Activated CD8-positive, alpha-beta memory T cell treated with anti-CD3 and anti-CD28 coated beads, Interleukin-2, amount 10 ng/mL, durations not matched to agents 7 days and 5 days (primary cell): ENCODE results near the gene WNT4. TPM values are rescaled to one million over a fixed set of nuclear protein-coding genes. Genes with fewer than 3 reads are reported as not detected.

Source experiments
- ATAC-seq: fragments of 150-1000 bp; cut with Tn5 transposase; one replicate; pipeline ENCODE4 v1.10.0; 2021; ENCODE audit warnings: moderate library complexity
- CTCF ChIA-PET: fragments of 350-600 bp; sonication (Branson Sonifier 250); formaldehyde crosslinking; loops from one replicate; lab custom pipeline; 2021; ENCODE audit warnings: antibody characterized with exemption; lab: Charles Lee
- DNase-seq: peaks from one replicate; pipeline ENCODE4 v3.0.0-alpha.2; 2020
- H3K27ac Mint-ChIP-seq: one replicate; pipeline ENCODE4 v1.8.0; 2021; ENCODE audit warnings: mild to moderate bottlenecking, mixed read lengths
- H3K27me3 Mint-ChIP-seq: one replicate; pipeline ENCODE4 v1.8.0; 2021; ENCODE audit warnings: mixed read lengths
- H3K36me3 Mint-ChIP-seq: one replicate; pipeline ENCODE4 v1.8.0; 2021; ENCODE audit warnings: mild to moderate bottlenecking, mixed read lengths
- H3K4me1 Mint-ChIP-seq: one replicate; pipeline ENCODE4 v1.8.0; 2021; ENCODE audit warnings: mixed read lengths
- H3K4me3 Mint-ChIP-seq: one replicate; pipeline ENCODE4 v1.8.0; 2021; ENCODE audit warnings: mild to moderate bottlenecking, moderate library complexity, mixed read lengths
- H3K9me3 Mint-ChIP-seq: one replicate; pipeline ENCODE4 v1.8.0; 2022; ENCODE audit warnings: low read depth, mixed read lengths
- total RNA-seq, 2 experiments: library from RNA; stranded (reverse); gene quantifications; one replicate each; pipeline ENCODE4 v1.2.3, GENCODE V29; 2021

The WNT4 gene
- total RNA-seq, 2 experiments from 2014 or later: not detected

DNA sequence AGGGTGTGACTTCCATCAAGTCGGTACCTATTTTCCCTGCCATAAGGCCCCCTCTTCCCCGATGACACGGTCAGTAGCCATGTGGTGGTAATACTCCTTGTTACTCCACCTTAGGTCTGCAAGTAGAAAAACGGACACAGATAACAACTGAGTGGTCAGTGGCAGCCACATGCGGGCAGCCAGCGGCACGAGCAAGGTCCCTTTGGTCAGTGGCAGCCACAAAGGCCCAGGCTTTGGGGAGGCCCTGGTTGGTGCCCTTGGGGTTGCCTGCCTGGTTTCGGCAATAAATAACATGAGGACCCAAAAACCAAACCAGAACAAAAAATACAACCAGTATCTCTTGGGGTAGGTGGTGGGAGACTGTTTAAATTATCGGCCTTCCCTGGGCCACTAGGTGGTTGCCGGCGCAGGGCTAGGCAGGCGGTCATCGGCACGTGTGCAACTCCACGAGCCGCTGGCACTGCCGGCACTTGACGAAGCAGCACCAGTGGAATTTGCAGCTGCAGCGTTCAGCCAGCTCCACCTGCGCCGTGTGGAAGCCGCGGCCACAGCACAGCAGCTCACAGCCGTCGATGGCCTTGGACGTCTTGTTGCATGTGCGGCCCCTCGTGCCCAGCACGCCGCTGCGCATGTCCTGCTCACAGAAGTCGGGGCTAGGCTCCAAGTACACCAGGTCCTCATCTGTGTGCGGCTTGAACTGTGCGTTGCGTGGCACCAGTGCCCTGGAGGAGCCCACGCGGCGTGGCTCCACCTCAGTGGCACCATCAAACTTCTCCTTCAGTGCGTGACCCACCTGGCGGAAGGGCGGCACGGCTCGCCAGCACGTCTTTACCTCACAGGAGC is 23.1 kb downstream of the WNT4 start:
- H3K36me3 Mint-ChIP-seq: peaks cover 5% of the 10 kb centered on the region
- CTCF ChIA-PET: no interaction called here
- DNase-seq (no peak), ATAC-seq (no peak)
- H3K9me3 Mint-ChIP-seq: no peaks in the 10 kb centered on the region
- H3K4me3 Mint-ChIP-seq: no peak overlapping the region
- H3K27ac Mint-ChIP-seq: no peak overlapping the region
- H3K4me1 Mint-ChIP-seq: peaks cover 5% of the 10 kb centered on the region
- H3K27me3 Mint-ChIP-seq: no peaks in the 10 kb centered on the region

DNA sequence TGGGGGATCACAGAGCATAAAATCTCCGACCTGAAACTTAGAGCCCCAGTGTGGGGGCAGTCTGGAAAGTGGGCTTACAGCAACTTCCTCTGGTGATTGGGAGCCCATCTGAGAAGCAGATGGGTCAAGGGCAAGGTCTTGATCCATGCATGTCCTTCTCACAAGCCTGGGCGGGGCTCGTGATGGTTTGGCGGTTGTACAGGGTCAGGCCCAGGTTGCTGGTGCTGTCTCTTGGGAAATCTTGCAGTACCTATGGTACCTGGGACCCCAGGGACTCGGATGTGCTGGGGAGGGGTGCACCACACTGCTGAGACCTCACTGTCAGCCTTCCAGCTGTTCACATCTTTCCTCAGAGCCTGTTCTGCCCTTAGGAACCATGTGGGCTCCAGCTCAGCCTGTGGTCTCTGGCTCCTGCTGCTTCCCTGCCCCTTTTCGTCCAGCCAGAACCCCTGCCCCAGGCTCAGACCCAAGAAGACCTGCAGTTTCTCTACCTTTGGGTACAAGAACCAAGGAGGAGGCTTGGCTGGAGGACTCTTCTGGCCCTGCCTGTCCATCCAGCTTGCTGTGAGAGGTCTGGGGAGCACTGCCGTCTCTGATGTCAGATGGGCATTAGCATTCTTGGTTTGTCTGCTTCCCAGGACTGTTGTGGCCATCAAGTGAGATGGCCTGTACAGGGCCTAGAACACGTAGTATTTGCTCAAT is 24.5 kb downstream of the WNT4 start:
- H3K36me3 Mint-ChIP-seq: peaks cover 5% of the 10 kb centered on the region
- H3K9me3 Mint-ChIP-seq: no peaks in the 10 kb centered on the region
- H3K27ac Mint-ChIP-seq: no peak overlapping the region
- H3K27me3 Mint-ChIP-seq: no peaks in the 10 kb centered on the region
- H3K4me3 Mint-ChIP-seq: no peak overlapping the region
- CTCF ChIA-PET: interaction anchor here (0.7 kb wide), 1 partner anchor 13 kb away, joined by 3 read pairs; no protein-coding TSS in a partner anchor
- peaks cover 5% of the 10 kb centered on the region for H3K4me1 Mint-ChIP-seq
- ATAC-seq: no peak
- DNase-seq: no peak

DNA sequence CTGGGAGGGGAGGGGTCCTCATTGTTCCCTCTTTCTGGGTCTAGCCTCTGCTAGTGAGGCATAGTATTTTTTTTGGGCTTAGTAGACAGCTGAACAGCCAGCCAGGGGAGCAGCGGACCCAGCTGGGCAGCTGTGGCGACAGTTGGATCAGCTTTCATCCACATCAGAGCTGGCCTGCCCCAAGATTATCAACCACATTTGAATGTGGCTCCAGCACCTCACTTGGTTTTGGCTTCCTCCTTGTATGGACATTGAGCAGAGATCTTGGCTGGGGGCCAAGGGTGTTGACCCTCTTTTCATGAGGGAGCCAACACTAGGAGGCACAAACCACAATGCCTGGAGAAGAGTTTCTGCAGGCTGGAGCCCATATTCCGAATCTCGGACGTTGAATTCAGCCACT is 25.0 kb downstream of the WNT4 start:
- Mint-ChIP-seq H3K27ac (no peak overlapping the region), H3K4me3 (no peak overlapping the region), H3K36me3 (peaks cover 8% of the 10 kb centered on the region), H3K4me1 (peaks cover 5% of the 10 kb centered on the region), H3K27me3 (no peaks in the 10 kb centered on the region), H3K9me3 (no peaks in the 10 kb centered on the region)
- DNase-seq (no peak), ATAC-seq (no peak)
- CTCF ChIA-PET: interaction anchor here (0.7 kb wide), 1 partner anchor 12 kb away, joined by 3 read pairs; no protein-coding TSS in a partner anchor

DNA sequence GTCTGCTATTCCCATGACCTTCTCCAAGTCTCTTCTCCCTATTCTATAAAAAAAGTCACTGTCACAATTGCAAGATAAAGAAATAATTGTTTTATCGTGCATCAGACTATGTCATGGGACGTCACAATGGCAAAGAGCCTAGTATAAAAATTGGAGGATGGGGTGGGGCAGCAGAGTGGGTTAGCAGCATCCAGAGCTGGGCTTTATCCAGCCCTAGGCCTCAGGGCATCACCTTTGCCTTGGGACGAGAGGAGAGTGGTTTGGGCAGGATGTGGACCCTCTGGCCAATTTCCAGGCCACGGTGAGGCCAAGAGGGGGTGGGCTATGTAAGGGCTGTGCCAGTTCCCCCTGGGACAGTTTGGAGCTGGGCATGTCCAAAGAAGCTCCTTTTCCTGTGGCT is 25.7 kb downstream of the WNT4 start:
- no peak for DNase-seq
- Mint-ChIP-seq H3K4me1 (peaks cover 5% of the 10 kb centered on the region), H3K36me3 (peaks cover 10% of the 10 kb centered on the region), H3K9me3 (no peaks in the 10 kb centered on the region), H3K27ac (peak overlapping the region; percentile 3), H3K4me3 (no peak overlapping the region), H3K27me3 (no peaks in the 10 kb centered on the region)
- no peak for ATAC-seq
- CTCF ChIA-PET: interaction anchor here (0.7 kb wide), 2 partner anchors 9 to 12 kb away, joined by 3 read pairs; no protein-coding TSS in a partner anchor

DNA sequence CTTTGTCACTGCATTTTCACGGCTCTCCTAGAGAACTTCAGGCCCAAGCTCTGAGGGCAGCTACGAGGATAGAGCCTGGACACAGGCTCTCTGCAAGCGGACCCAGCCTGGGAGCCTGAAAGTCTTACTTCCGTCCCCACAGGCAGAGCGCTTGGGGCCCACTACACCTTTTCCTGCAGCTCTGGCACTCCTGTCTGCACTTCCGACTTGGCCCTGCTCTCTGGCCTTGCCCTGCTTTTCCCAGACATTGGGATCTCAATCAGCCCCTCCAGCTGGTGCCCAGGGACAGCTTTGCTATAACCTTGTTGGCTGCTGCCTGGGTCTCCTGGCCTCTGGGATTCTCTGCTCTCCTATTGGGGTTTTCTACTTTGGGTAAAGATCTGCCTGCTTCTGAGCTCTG is 27.6 kb downstream of the WNT4 start:
- H3K9me3 Mint-ChIP-seq: no peaks in the 10 kb centered on the region
- no peaks in the 10 kb centered on the region for H3K27me3 Mint-ChIP-seq
- CTCF ChIA-PET: no interaction called here
- H3K4me3 Mint-ChIP-seq: no peak overlapping the region
- DNase-seq: no peak
- H3K4me1 Mint-ChIP-seq: peaks cover 5% of the 10 kb centered on the region
- no peak for ATAC-seq
- H3K36me3 Mint-ChIP-seq: peaks cover 11% of the 10 kb centered on the region
- no peak overlapping the region for H3K27ac Mint-ChIP-seq

DNA sequence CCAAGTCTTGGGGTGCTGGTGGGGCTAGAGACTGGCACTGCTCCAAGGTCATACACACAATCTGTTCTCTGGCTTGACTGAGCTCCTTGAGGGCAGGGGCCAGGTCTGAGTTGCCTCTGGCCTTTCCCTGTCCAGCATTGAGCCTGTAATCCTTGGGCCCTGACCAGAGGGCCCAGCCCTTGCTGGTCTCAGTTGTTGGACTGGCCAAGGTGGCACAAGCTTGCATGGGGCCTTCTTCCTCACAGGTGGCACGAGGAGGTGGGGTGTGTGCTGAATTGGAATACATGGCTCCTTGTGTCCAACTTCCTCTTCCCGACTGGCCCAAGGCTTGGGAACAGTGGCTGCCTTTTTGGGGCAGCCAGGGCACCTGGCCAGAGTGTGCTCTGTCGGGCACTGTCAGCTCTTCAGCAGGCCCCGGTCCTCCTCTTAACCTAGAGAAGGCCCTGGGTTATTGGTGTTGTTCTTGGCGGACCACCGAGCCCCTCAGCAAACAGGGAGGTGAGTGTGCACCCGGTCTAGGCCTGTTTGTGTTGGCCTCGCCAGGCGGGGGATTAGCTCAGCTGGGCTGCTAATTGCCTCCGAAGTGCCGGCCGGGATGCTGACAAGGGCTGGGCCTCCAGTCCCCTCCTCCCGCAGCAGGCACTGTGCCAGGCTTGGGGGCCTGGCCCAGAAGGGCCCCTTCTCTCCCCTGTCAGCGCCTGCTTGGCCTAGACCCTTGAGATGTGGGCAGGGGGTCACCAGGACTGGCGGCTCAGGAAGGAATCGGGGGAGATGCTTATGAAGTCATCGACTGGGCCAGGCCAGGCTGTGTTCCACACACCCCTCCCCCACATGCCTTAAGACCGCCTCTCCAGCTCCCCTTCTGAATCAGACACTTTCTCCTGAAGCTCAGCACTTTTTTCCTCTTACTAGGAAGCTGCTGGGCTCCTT is 28.5 kb downstream of the WNT4 start:
- H3K9me3 Mint-ChIP-seq: no peaks in the 10 kb centered on the region
- no peaks in the 10 kb centered on the region for H3K27me3 Mint-ChIP-seq
- DNase-seq: no peak
- ATAC-seq: no peak
- peaks cover 5% of the 10 kb centered on the region for H3K4me1 Mint-ChIP-seq
- CTCF ChIA-PET: no interaction called here
- H3K36me3 Mint-ChIP-seq: peaks cover 10% of the 10 kb centered on the region
- H3K4me3 Mint-ChIP-seq: no peak overlapping the region
- H3K27ac Mint-ChIP-seq: no peak overlapping the region

DNA sequence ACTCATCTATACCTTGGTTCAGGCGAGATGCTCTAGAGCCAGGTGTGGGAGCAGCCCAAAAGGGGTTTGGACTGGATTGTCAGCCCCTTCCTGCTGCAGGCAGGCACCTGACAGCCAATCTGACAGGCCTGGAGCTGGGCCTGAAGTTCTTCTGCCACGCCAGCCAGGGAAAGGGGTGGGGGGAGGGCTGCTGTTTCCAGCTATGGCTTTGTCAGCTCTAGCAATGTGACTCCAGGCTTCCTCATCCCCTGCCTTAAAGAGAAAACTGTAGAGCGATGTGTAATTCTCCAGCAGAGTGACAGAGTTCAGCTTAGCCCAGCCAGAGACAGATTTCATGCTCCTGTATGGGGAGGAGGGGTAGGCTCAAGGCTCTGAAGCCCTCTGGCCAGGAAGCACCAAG is 30.3 kb downstream of the WNT4 start:
- Mint-ChIP-seq H3K27ac (no peak overlapping the region), H3K36me3 (peaks cover 10% of the 10 kb centered on the region), H3K27me3 (no peaks in the 10 kb centered on the region), H3K4me3 (no peak overlapping the region), H3K9me3 (no peaks in the 10 kb centered on the region), H3K4me1 (peaks cover 3% of the 10 kb centered on the region)
- ATAC-seq (no peak), DNase-seq (no peak)
- CTCF ChIA-PET: no interaction called here

DNA sequence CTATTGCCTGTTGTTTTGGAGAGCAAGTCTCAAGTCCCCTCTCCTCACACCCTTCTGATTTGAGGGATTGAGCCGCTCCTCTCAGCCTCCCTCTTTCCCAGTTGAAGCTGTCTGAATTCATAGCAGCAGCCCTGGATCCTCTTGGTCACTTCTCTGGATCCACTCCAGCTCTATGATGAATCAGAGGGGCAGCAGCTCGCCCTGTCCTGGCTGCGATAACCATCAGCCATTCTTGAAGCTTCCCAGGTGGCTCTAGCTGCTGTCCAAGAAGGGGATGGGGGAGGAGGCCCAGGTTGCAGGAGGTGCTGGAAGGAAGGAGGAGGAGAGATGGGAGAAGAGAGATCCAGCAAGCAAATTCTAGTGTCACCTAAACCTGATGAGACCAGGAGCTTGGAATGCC is 31.3 kb downstream of the WNT4 start:
- CTCF ChIA-PET: no interaction called here
- Mint-ChIP-seq H3K4me3 (no peak overlapping the region), H3K9me3 (no peaks in the 10 kb centered on the region), H3K4me1 (peaks cover 2% of the 10 kb centered on the region), H3K27ac (no peak overlapping the region), H3K27me3 (no peaks in the 10 kb centered on the region), H3K36me3 (peaks cover 12% of the 10 kb centered on the region)
- no peak for DNase-seq
- no peak for ATAC-seq

DNA sequence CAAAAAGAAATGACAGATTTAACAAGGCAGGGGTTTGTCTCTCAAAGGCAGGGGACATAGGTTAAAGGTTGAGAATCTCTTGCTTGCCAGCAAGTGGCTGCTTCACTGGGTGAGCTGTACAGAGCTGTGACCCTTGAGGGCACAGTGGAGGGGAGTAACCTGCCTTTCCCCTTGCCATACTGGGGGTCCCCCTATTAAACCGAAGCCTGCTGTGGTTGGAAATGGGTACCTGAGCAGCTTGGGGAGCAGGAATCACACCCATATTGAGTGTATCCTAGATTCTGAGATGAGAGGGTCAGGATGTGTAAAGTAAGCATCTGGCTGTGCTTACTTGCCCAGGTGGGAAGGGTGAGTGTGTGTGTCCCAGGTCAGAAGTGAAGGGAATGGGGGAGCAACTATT is 31.8 kb downstream of the WNT4 start:
- no peaks in the 10 kb centered on the region for H3K27me3 Mint-ChIP-seq
- H3K4me1 Mint-ChIP-seq: peaks cover 2% of the 10 kb centered on the region
- H3K4me3 Mint-ChIP-seq: no peak overlapping the region
- ATAC-seq (no peak), DNase-seq (no peak)
- peaks cover 12% of the 10 kb centered on the region for H3K36me3 Mint-ChIP-seq
- no peaks in the 10 kb centered on the region for H3K9me3 Mint-ChIP-seq
- CTCF ChIA-PET: interaction anchor here (1.7 kb wide), 1 partner anchor 21 kb away, joined by 8 read pairs; no protein-coding TSS in a partner anchor
- H3K27ac Mint-ChIP-seq: no peak overlapping the region

DNA sequence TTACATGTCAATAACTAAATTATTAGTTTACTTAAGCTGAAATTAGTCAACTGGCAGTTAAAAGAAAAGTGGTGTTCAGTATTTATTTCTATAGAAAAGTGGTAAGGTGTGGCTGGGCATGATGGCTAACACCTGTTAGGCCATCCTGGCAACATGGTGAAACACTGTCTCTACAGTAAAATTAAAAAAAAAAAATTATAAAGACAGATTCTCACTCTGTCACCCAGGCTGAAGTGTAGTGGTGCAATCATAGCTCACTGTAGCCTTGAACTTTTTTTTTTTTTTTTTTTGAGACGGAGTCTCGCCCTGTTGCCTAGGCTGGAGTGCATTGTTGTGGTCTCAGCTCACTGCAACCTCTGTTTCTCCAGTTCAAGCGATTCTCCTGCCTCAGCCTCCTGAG is 32.9 kb downstream of the WNT4 start:
- Mint-ChIP-seq H3K27ac (no peak overlapping the region), H3K4me1 (peaks cover 11% of the 10 kb centered on the region), H3K4me3 (no peak overlapping the region)

DNA sequence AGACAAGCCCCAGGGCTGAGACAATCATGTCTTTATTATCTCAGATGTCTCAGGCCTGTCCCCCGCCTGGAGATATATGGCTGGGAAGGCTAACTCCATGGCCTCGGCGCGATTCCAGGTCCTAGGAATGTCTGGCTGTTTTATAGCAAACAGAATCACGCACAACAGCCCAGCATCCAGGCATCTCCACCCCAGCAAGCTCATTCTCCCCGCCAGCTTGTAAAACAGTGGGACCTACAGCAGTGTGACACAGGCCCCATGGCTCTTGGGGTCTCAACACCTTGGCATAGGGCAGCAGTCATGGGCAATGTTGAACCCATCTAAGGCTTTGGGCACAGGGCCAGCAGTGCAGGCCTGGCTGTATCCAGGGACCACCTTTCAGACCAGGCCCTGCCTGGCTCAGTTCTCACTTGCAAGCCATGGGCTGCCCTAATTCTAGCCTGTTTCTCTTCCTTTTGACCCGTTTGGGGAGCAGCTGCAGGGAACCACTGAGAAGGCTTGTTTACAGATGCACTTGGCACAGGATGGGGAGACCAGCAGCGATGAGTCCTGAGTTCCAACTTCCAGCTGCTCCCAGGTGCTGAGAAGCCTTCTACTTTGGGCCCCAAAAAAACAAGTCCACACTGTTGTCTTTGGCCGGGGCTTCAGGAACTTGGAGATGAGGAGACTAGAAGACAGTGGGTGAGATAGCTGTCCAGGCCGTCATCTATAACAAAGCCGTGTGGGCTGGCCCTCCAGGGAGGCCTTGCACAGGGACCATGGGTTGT is 34.4 kb downstream of the WNT4 start:
- H3K9me3 Mint-ChIP-seq: no peaks in the 10 kb centered on the region
- H3K4me3 Mint-ChIP-seq: no peak overlapping the region
- H3K4me1 Mint-ChIP-seq: peaks cover 26% of the 10 kb centered on the region
- DNase-seq (peak; percentile 19), ATAC-seq (no peak)
- CTCF ChIA-PET: interaction anchor here (1.3 kb wide), 1 partner anchor 9 kb away, joined by 3 read pairs; no protein-coding TSS in a partner anchor
- no peaks in the 10 kb centered on the region for H3K27me3 Mint-ChIP-seq
- peaks cover 30% of the 10 kb centered on the region for H3K36me3 Mint-ChIP-seq
- no peak overlapping the region for H3K27ac Mint-ChIP-seq

More for the DNA sequence above, 32.9 kb downstream of the WNT4 start:
- Mint-ChIP-seq H3K9me3 (no peaks in the 10 kb centered on the region), H3K36me3 (peaks cover 20% of the 10 kb centered on the region), H3K27me3 (no peaks in the 10 kb centered on the region)
- CTCF ChIA-PET: interaction anchor here (1.1 to 1.7 kb wide), 2 partner anchors 10 to 22 kb away, joined by 3 to 8 read pairs; no protein-coding TSS in a partner anchor
- DNase-seq (no peak), ATAC-seq (no peak)

DNA sequence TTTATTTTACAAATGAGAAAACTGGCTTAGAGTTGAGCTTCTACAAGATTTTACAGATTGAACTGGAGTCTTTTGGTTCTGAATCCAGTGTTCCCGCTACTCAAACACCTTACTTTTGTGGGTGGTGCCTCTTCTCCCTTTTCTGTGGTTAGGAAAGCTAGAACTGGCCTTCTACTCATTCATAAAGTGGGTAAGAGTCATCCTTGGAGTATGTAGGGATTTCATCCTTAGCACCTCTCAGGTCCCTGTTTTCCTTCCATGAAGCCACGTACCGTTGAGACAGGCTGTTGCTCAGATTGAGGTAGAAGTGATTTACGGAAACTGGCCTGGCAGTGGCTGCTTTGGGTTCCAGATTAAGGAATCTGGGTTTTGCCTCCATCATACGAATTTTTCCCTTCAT is 35.8 kb downstream of the WNT4 start:
- Mint-ChIP-seq H3K27me3 (no peaks in the 10 kb centered on the region), H3K4me3 (no peak overlapping the region), H3K36me3 (peaks cover 31% of the 10 kb centered on the region), H3K27ac (no peak overlapping the region), H3K4me1 (peaks cover 38% of the 10 kb centered on the region), H3K9me3 (no peaks in the 10 kb centered on the region)
- peak; percentile 14 for DNase-seq
- ATAC-seq: no peak
- CTCF ChIA-PET: no interaction called here
